DOHH2 (cell line): ENCODE results near the gene MTCL1.

Source experiments
- H3F3A ChIP-seq: fragments of 200-600 bp; sonication (generic), shearing (Covaris generic); 2 replicates; pipeline ENCODE4 v1.6.0; 2016; ENCODE audit warnings: antibody characterized with exemption, mild to moderate bottlenecking; ENCODE audit not compliant: control insufficient read depth, insufficient read depth
- H3K27ac ChIP-seq: fragments of 200-600 bp; sonication (generic); 2 replicates; pipeline ENCODE4 v1.5.1; 2014; ENCODE audit warnings: low read depth, mild to moderate bottlenecking, low read length, moderate library complexity
- H3K27me3 ChIP-seq: fragments of 200-600 bp; sonication (generic); 2 replicates; pipeline ENCODE4 v1.6.1; 2014; ENCODE audit warnings: mild to moderate bottlenecking, low read length, mixed read lengths; ENCODE audit not compliant: control insufficient read depth
- H3K36me3 ChIP-seq: fragments of 200-600 bp; sonication (generic); 2 replicates; pipeline ENCODE4 v1.6.1; 2014; ENCODE audit warnings: mild to moderate bottlenecking, low read length, moderate library complexity, mixed read lengths; ENCODE audit not compliant: control insufficient read depth
- H3K4me1 ChIP-seq: fragments of 200-600 bp; sonication (generic); 2 replicates; pipeline ENCODE4 v1.6.1; 2014; ENCODE audit warnings: mild to moderate bottlenecking, low read length, mixed read lengths; ENCODE audit not compliant: control insufficient read depth
- H3K4me2 ChIP-seq: fragments of 200-600 bp; sonication (generic); 2 replicates; pipeline ENCODE4 v1.6.0; 2014; ENCODE audit warnings: mild to moderate bottlenecking, low read length, moderate library complexity
- H3K4me3 ChIP-seq: fragments of 200-600 bp; sonication (generic); 2 replicates; pipeline ENCODE4 v1.5.1; 2014; ENCODE audit warnings: mild to moderate bottlenecking, low read length, mixed read lengths
- H3K79me2 ChIP-seq: fragments of 200-600 bp; sonication (generic); 2 replicates; pipeline ENCODE4 v1.6.1; 2014; ENCODE audit warnings: mild to moderate bottlenecking, low read length, mixed read lengths; ENCODE audit not compliant: control insufficient read depth
- H3K9me2 ChIP-seq: fragments of 200-600 bp; sonication (generic); replicated peaks from 2 replicates; pipeline ENCODE4 v1.6.1; 2014; ENCODE audit warnings: mild to moderate bottlenecking, low read length, mixed read lengths; ENCODE audit not compliant: control insufficient read depth
- H3K9me3 ChIP-seq: fragments of 200-600 bp; sonication (generic); 2 replicates; pipeline ENCODE4 v1.6.1; 2014; ENCODE audit warnings: antibody characterized with exemption, low read length, mixed read lengths; ENCODE audit not compliant: control insufficient read depth, insufficient read depth
- H4K20me1 ChIP-seq: fragments of 200-600 bp; sonication (generic); 2 replicates; pipeline ENCODE4 v1.6.0; 2014; ENCODE audit warnings: low read depth, mild to moderate bottlenecking, antibody characterized with exemption, low read length, moderate library complexity; ENCODE audit not compliant: control insufficient read depth, insufficient read depth
- CTCF ChIP-seq: fragments of 200-600 bp; sonication (generic); IDR thresholded peaks from one replicate; pipeline ENCODE4 v1.5.1; 2014; ENCODE audit warnings: antibody characterized with exemption, mild to moderate bottlenecking, low read depth, low read length; ENCODE audit not compliant: poor library complexity, severe bottlenecking
- EZH2phosphoT487 ChIP-seq: fragments of 200-600 bp; sonication (generic); IDR thresholded peaks from 2 replicates; pipeline ENCODE4 v1.6.1; 2017; ENCODE audit warnings: borderline replicate concordance, mild to moderate bottlenecking, antibody characterized with exemption, low read length, moderate library complexity, mixed read lengths

Gene MTCL1

DNA sequence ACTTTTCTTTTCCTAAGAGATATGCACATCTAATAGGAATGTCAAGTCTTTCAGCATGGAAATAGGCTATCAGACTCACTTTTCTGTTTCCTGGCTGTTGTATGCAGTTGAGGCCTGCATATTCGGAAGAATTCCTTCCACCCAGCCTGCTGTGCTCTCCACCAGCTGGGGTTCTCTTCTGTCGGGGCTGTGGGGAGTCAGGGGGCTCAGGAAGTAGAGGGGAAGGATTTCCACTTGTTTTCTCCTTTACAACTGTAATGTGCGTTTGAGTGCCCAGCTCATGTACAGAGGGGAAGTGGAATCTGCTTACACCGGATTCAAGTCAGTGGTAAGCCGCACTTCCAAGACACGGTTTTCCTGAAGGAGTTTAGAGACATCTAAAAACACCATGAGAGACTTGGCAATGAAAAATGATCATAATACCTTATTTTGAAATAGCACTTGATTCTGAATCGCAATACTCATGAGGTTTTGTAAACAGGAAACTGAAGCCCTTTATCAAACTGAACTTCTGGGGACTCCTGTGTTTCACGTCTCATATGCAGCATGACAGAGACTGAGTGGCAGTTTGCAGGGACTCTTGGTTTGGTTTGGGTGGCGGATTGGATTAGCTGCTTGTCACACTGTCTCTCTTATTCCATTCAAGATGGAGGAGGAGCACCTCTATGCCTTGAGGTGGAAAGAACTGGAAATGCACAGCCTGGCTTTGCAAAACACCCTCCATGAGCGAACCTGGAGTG is 90.4 kb downstream of the MTCL1 start:
- Histone ChIP-seq H3K4me1 (0 out of 2 replicates have a peak, but pooled peaks cover 2% of the 10 kb centered on the region), H3K27ac (no peak overlapping the region), H4K20me1 (no peaks in the 10 kb centered on the region)

GRCh38 chr18:8797206-8797605 is 91.8 kb downstream of the MTCL1 start:
- Histone ChIP-seq H4K20me1 (no peaks in the 10 kb centered on the region), H3F3A (no peaks in the 10 kb centered on the region), H3K79me2 (no peaks in the 10 kb centered on the region), H3K9me2 (no peaks in the 10 kb centered on the region), H3K27me3 (no peaks in the 10 kb centered on the region), H3K4me2 (no peak overlapping the region), H3K36me3 (no peaks in the 10 kb centered on the region), H3K4me1 (0 out of 2 replicates have a peak, but pooled peaks cover 2% of the 10 kb centered on the region), H3K9me3 (no peaks in the 10 kb centered on the region), H3K27ac (no peak overlapping the region), H3K4me3 (no peak overlapping the region)
- TF ChIP-seq CTCF (no peak), EZH2phosphoT487 (no peak)

More for the DNA sequence above, 90.4 kb downstream of the MTCL1 start:
- Histone ChIP-seq H3K9me3 (no peaks in the 10 kb centered on the region), H3K9me2 (no peaks in the 10 kb centered on the region), H3K4me2 (no peak overlapping the region), H3K79me2 (no peaks in the 10 kb centered on the region), H3K36me3 (no peaks in the 10 kb centered on the region), H3K4me3 (no peak overlapping the region), H3F3A (no peaks in the 10 kb centered on the region), H3K27me3 (no peaks in the 10 kb centered on the region)
- TF ChIP-seq CTCF (no peak), EZH2phosphoT487 (no peak)

DNA sequence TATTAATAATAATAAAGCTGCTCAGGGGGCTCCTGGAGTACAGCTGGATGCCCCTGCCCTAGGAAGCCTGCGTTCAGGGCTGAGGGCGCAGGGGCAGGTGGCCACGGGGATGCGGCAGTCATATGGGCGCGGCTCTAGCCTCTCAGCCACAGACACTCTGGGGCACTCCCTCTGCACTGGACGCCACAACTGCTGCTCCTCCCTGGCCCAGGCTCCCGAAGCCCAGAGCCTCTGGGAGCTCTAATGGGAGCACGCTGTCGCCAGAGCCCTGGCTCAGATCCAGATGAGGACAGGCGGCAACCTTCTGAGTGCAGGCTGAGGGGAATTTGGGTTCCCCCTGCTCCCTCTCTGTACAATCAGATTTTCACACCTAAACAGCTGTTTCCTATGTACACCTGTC is 93.6 kb downstream of the MTCL1 start:
- TF ChIP-seq EZH2phosphoT487 (no peak), CTCF (no peak)
- Histone ChIP-seq H3K9me2 (no peaks in the 10 kb centered on the region), H3K27me3 (no peaks in the 10 kb centered on the region), H3K36me3 (no peaks in the 10 kb centered on the region), H3K9me3 (no peaks in the 10 kb centered on the region), H3K4me2 (no peak overlapping the region), H3K4me3 (no peak overlapping the region), H4K20me1 (no peaks in the 10 kb centered on the region), H3F3A (no peaks in the 10 kb centered on the region), H3K79me2 (no peaks in the 10 kb centered on the region), H3K27ac (no peak overlapping the region), H3K4me1 (0 out of 2 replicates have a peak, but pooled peaks cover 2% of the 10 kb centered on the region)
